Hypothalamus (tissue), 51 donors: Measurements from ENCODE around the gene ITPA.
"Not testable (repeated sequence)": the region's sequence is repeated elsewhere in the genome, so short reads cannot be mapped to it uniquely, and the experiment has no call there.

Experiments used
- DNase-seq, 51 donors: peaks; one replicate each; lab custom pipeline; 2025; lab: John Stamatoyannopoulos, UW

The ITPA gene

DNA sequence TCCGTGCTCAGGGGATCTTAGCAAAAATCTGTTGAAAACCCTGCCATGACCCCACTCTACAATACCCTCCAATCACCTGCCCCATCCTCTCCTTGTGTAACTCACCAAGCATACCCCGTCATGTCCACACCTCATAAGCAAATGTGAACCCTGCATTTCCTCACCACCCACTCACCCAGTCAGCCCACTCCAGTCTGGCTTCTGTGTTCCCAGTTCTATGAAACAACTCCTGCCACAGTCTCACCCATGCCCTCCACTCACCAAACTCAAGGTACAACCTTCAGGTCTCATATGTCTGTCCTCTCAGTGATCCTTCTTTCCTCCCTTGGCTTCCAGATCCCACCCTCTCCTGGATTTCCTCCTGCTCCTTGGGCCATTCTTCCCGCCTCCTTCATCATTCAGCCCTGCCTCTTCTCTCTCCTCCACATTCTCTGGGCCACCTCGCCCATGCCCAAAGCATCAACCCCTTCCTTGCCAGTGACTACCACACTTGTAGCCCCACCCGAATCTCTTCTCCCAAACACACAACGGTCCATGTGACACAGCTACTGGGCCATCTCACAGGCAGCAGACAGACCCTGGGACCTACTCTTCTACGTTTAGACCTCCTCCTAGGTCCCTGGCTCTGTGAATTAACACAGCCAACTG is 13.6 kb upstream of the ITPA start:
- DNase-seq, result no peak

DNA sequence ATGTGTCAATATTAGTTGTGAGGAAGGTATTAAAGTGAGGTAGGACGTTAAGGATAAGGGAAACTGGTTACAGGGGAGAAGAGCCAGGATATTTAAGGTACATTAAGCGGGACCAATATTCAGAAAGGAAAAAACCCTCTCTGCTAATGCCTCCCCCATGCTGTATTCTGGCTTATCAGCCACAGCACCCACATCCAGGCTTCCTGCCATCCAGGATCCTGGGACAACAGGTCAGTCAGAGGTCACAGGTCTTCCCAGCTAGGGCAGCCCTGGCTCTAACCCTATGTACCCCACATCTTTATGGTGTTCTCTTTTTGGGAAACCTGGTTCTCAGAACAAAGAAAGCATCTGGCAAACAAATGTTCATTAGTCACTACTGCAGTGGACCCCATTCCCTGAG is 10.1 kb upstream of the ITPA start:
- no peak for DNase-seq

DNA sequence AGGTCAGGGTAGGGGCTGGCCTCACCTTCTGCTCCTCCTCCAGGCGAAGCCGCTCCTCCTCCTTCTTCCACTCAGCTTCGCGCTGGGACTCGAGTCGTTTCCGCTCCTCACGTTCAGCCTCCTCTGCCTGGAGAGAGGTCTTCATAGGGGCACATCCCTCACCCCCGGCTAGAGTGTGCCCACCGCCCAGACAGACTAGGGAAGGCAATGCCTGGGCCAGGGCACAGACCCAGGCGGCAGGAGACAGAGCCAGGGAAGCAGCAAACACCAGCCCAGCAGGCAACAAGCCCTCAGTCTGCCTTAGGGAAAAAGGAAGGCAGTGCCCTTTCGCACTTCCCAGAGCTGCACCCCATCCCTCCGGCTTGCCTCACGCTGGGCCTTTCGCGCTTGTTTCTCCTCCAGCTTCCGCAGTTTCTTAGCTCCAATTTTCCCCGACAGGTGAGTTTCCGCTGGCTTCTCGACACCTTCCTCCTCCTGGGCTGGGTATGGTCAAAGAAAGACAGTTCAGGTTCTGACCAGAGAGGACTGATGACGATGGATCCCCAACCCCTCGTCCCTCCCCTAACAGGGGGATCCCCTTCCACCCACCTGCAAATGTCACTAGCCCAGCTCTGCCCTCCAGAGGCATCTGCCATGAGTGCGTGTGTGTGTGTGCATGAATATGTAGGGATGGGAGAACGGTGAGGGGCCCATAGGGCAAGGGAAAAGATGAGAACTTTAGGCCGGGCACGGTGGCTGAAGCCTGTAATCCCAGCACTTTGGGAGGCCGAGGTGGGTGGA is 9.1 kb upstream of the ITPA start:
- no peak for DNase-seq

GRCh38 chr20:3202965-3203314 is 6.4 kb upstream of the ITPA start:
- DNase-seq, result no peak

- DNase-seq, result peak in 16 of 51 donors; percentile 7 to 71 (median 31)
These were observed 5.8 kb upstream of the ITPA start for GRCh38 chr20:3203315-3204123.

GRCh38 chr20:3204124-3204794 is 5.0 kb upstream of the ITPA start, which contains the start of gene DDRGK1:
TSS of gene DDRGK1 (minus strand) at chr20:3204682. CDS start at chr20:3204627, 55 bp downstream.
- peak; percentile 36 to 97 (median 81) for DNase-seq

DNA sequence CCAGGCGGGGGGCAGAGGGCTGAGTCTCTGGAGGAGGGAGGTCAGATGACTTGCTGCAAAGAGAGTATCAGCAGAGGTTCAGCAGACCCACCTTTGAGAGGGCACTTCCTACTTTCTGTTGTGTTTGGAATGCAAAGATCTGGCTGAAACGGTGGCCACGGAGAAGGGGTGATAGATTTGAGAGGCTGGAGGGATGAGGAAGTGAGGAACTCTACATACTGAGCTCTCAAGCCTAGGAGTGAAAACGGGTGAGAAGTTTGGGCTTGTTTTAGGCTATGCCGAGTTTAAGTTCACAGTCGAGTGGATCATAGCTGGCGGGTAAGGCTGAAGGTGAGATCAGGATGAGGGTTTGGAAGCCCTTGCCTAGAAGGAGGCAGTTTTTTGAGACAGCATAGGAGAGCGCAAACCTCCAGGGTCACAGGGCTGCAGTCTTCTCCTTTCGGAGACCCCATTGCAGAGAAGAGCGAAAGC is 477 bp upstream of the ITPA start:
- peak in 4 of 51 donors; percentile 6 to 44 (median 24) for DNase-seq

- peak in 1 of 51 donors; percentile 38 for DNase-seq
These were observed 634 bp downstream of the ITPA start for GRCh38 chr20:3209946-3210317.

DNA sequence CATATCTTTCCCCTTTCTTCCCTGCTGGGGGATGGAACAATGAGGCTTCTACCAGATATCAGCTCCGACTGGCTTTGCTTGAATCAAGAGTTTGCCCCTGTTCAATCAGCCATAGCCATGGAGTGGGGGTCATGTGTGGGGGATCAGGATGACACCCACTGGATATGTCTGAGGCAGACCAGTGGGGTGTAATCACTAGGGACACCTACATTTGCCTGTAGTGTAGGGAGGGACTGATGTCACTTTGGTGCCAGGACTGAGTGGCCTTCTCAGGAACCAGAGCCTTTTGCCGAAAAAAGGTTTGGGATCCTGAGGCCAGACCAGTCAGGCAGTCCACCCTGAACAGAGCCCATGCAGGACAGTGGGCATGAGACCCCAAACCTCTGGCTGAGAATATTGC is 1.0 kb downstream of the ITPA start:
- DNase-seq, result no peak

GRCh38 chr20:3213226-3213625 is 3.9 kb downstream of the ITPA start:
- DNase-seq, result no peak

- not testable (repeated sequence) for DNase-seq
These were observed 6.1 kb downstream of the ITPA start for GRCh38 chr20:3215359-3215917.

GRCh38 chr20:3218307-3218988 is 9.2 kb downstream of the ITPA start:
- peak in 25 of 51 donors; percentile 4 to 50 (median 23) for DNase-seq

- DNase-seq, result no peak
These were observed 12.3 kb downstream of the ITPA start for GRCh38 chr20:3221398-3222226.

- no peak for DNase-seq
These were observed 13.6 kb downstream of the ITPA start for GRCh38 chr20:3222635-3223600.

DNA sequence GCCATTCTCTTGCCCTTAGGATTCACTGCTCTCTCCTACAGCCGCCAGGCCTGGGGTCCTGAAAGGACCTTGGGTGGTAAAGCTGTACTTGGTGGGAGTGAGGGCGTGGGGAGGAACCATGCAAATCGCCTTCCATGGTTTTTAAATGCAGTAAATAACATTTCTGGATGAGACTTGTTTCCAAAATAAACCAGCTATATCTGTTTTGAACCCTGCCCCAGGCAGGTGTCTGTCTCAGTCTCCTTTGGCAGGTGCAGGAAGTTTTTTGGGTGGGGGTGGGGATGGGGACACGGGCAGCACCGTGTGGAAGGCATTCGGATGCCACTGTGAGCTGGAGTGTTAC is 14.3 kb downstream of the ITPA start:
- DNase-seq, result no peak

- DNase-seq, result no peak
These were observed 14.8 kb downstream of the ITPA start for GRCh38 chr20:3223994-3224680.
